Loucy (cell line): ENCODE results near the gene GAD2.

ENCODE experiments used
- CTCF ChIP-seq: fragments of 200-600 bp; sonication (generic); conservative IDR thresholded peaks from 2 replicates; pipeline ENCODE4 v1.5.1; 2014; ENCODE audit warnings: mild to moderate bottlenecking, antibody characterized with exemption, low read length
- EZH2phosphoT487 ChIP-seq: fragments of 200-600 bp; IDR thresholded peaks from 2 replicates; pipeline ENCODE4 v1.6.1; 2018; ENCODE audit warnings: antibody characterized with exemption, mild to moderate bottlenecking, moderate library complexity, borderline replicate concordance

- TF ChIP-seq CTCF (no peak), EZH2phosphoT487 (no peak)
These were observed 120.4 kb downstream of the GAD2 start for GRCh38 chr10:26336979-26337378.
